ENCODE measurements around the gene ERGIC3. TPM values are rescaled to one million over a fixed set of nuclear protein-coding genes. Genes with fewer than 3 reads are reported as not detected.

Gene ERGIC3
- total and polyA plus RNA-seq, 2 of the 4 experiments (the other 2 are of a cell fraction), result 434 to 438 TPM

DNA sequence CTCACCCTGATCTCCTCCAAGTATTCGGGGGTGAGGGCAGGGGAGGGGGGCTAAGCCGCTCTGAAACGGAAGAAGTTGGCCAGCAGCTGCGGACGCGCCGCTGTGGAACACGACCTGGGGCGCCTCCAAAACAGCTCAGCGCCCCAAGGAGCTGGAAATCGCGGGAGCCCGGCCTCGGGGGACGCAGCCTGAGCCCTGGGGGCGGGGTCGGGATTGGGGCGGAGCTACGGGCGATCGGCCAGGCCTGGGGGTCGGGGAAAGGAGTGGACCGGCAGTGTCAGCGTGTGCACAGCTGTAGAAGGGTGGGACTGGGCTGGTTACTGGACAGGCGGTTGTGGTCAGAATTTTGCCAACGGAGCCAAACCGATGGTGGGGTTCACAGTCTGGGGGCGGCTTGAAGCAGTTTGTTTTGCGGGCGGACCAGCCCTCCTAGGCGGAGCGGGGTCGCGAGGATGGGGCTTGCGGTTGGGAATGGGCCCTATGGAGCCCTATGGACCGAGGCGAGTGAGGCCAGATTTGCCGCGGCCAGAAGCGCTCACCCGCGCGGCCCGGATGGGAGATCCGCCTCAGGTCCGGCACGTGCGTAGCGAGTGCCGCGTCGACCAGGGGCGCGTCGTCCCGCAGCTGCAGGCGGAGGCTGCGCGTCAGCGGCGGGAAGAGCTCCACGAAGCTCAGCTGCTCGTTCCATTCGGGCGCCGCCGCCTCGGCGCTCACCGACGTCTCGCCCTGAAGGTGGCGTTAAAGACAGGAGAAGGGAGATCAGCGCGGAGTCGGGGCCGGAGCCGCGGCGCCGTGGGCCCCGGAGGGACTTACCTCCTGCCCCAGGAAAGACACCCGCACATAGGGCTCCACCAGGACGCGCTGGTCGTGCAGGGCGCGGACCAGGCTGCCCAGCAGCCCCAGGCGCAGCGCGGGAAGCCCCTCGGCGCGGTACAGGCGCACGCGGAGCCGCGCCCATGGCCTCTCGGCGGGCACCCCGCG is 59.4 kb downstream of the ERGIC3 start:
- DNase-seq (peak; percentile 72), ATAC-seq (ENCODE audit: low read depth) (peak; percentile 89)
- BruUV-seq (replicated peaks), result no TSS peak
- in situ Hi-C loops (cut with MboI; ENCODE audit: low sequenced_read_pairs), result no loop called here
- Histone ChIP-seq H3K14ac (replicated peaks; ENCODE audit: low read depth, low read length) (no peak overlapping the region), H3K9me1 (ENCODE audit: insufficient read depth, low read length) (no peaks in the 10 kb centered on the region), H3K27ac (ENCODE audit: insufficient read depth, low read length) (no peak overlapping the region), H3K4me1 (ENCODE audit: control insufficient read depth, insufficient read depth, low read length) (peaks cover 3% of the 10 kb centered on the region), H3K23ac (ENCODE audit: low read depth, low read length) (0 out of 2 replicates have a peak overlapping the region, but pooled peaks have one; percentile 0), H3K4me3 (ENCODE audit: insufficient read depth, low read depth, low read length) (peak overlapping the region; percentile 33), H3K79me1 (ENCODE audit: low read depth in 1 of 2, low read length in 2 of 2) (no peaks in the 10 kb centered on the region), H4K5ac (ENCODE audit: low read depth, low read length) (no peak overlapping the region), H3K27me3 (ENCODE audit: control insufficient read depth, insufficient read depth, low read length) (peaks cover 51% of the 10 kb centered on the region), H2AFZ (replicated peaks; ENCODE audit: low read length, poor library complexity) (peak overlapping the region; percentile 88), H2BK15ac (ENCODE audit: low read depth, low read length) (no peak overlapping the region), H2BK20ac (ENCODE audit: low read depth, low read length) (no peak overlapping the region), H3K18ac (ENCODE audit: low read depth, low read length) (no peak overlapping the region), H2AK9ac (replicated peaks; ENCODE audit: low read depth, low read length, poor library complexity) (peak overlapping the region; percentile 73), H3K9ac (ENCODE audit: low read depth, low read length) (peak overlapping the region; percentile 12; the same call in 1 of the 2 replicates), H4K8ac (ENCODE audit: low read depth in 2 of 2, low read length in 2 of 2) (peak overlapping the region in 1 of 2 experiments; percentile 0; a peak in 1 of 4 replicates), H2BK5ac (ENCODE audit: low read depth, low read length, poor library complexity, severe bottlenecking) (no peak overlapping the region), H3K4ac (ENCODE audit: low read depth, low read length) (no peak overlapping the region), H2BK120ac (ENCODE audit: low read depth, low read length) (no peak overlapping the region), H4K91ac (ENCODE audit: insufficient read depth, low read depth, low read length) (no peak overlapping the region), H4K20me1 (ENCODE audit: insufficient read depth, low read length) (no peaks in the 10 kb centered on the region; the same call in 1 of the 2 replicates), H3K4me2 (ENCODE audit: low read depth, low read length) (peak overlapping the region; percentile 84), H2AK5ac (ENCODE audit: low read depth, low read length) (no peak overlapping the region), H3K9me3 (ENCODE audit: control insufficient read depth, insufficient read depth, low read length) (no peaks in the 10 kb centered on the region), H3K56ac (ENCODE audit: extremely low read depth, insufficient read depth, low read length) (no peak overlapping the region), H3K36me3 (ENCODE audit: control insufficient read depth, insufficient read depth, low read length) (no peaks in the 10 kb centered on the region)
- TF ChIP-seq POLR2A (IDR thresholded peaks at IDR 0.05; ENCODE audit: low read depth, low read length) (no peak), RAD21 (IDR thresholded peaks at IDR 0.05; ENCODE audit: low read length) (peak; percentile 43), MAZ (IDR thresholded peaks at IDR 0.05; ENCODE audit: borderline replicate concordance, low read depth, low read length) (peak; percentile 31; the same call in 1 of the 2 replicates), BHLHE40 (IDR thresholded peaks at IDR 0.05; ENCODE audit: low read depth, low read length) (peak; percentile 96), MXI1 (IDR thresholded peaks at IDR 0.05; ENCODE audit: borderline replicate concordance, low read depth, low read length) (peak; percentile 66; the same call in 1 of the 2 replicates), SMC3 (IDR thresholded peaks at IDR 0.05; ENCODE audit: low read depth, low read length) (peak; percentile 14; the same call in 1 of the 2 replicates), CEBPB (IDR thresholded peaks at IDR 0.05; ENCODE audit: low read depth, low read length) (no peak), RFX5 (IDR thresholded peaks at IDR 0.05; ENCODE audit: low read depth, low read length) (no peak), MAFK (IDR thresholded peaks at IDR 0.05; ENCODE audit: low read depth, low read length) (no peak), FOS (IDR thresholded peaks at IDR 0.05; ENCODE audit: low read depth, low read length) (no peak), RCOR1 (IDR thresholded peaks at IDR 0.05; ENCODE audit: insufficient replicate concordance, low read length) (no peak)
- TF ChIP-seq, protein P1, sequence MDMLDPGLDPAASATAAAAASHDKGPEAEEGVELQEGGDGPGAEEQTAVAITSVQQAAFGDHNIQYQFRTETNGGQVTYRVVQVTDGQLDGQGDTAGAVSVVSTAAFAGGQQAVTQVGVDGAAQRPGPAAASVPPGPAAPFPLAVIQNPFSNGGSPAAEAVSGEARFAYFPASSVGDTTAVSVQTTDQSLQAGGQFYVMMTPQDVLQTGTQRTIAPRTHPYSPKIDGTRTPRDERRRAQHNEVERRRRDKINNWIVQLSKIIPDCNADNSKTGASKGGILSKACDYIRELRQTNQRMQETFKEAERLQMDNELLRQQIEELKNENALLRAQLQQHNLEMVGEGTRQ (IDR thresholded peaks at IDR 0.05; ENCODE audit: low read depth, low read length), result peak; percentile 41; the same call in 1 of the 2 replicates
- TF ChIP-seq, protein P2, sequence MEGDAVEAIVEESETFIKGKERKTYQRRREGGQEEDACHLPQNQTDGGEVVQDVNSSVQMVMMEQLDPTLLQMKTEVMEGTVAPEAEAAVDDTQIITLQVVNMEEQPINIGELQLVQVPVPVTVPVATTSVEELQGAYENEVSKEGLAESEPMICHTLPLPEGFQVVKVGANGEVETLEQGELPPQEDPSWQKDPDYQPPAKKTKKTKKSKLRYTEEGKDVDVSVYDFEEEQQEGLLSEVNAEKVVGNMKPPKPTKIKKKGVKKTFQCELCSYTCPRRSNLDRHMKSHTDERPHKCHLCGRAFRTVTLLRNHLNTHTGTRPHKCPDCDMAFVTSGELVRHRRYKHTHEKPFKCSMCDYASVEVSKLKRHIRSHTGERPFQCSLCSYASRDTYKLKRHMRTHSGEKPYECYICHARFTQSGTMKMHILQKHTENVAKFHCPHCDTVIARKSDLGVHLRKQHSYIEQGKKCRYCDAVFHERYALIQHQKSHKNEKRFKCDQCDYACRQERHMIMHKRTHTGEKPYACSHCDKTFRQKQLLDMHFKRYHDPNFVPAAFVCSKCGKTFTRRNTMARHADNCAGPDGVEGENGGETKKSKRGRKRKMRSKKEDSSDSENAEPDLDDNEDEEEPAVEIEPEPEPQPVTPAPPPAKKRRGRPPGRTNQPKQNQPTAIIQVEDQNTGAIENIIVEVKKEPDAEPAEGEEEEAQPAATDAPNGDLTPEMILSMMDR (conservative IDR thresholded peaks at IDR 0.05; ENCODE audit: low read depth, low read length), result peak; percentile 47
- intact Hi-C loops (cut with micrococcal nuclease), result no loop called here
- CTCF ChIA-PET, result interaction anchor here (1.7 kb wide), 1 partner anchor 14 kb away, joined by 4 read pairs; the partner anchor contains the start of gene SPAG4
- dilution Hi-C loops (cut with HindIII; ENCODE audit: low sequenced_read_pairs, unreplicated experiment), result no loop called here
- 3% methylated on average over 49 of the region's 103 CpGs; no CpG with 5 or more reads in 1 of the 2 experiments for WGBS, 2 experiments (ENCODE audit: extremely low coverage in 2 of 2, insufficient read length in 1 of 2)
- POLR2A ChIA-PET (ENCODE audit: unreplicated experiment), result no interaction called here

Measured in IMR-90 (cell line).